Activated CD8-positive, alpha-beta memory T cell treated with anti-CD3 and anti-CD28 coated beads, Interleukin-2, amount 50 U/mL, for 1 hour (primary cell): ENCODE results near the gene DNAI1.
"Not testable (repeated sequence)": the region's sequence is repeated elsewhere in the genome, so short reads cannot be mapped to it uniquely, and the experiment has no call there.

ENCODE experiments used
- DNase-seq: peaks from one replicate; pipeline ENCODE4 v3.0.0-alpha.2; 2020; ENCODE audit errors: extremely low read depth

Gene DNAI1

DNA sequence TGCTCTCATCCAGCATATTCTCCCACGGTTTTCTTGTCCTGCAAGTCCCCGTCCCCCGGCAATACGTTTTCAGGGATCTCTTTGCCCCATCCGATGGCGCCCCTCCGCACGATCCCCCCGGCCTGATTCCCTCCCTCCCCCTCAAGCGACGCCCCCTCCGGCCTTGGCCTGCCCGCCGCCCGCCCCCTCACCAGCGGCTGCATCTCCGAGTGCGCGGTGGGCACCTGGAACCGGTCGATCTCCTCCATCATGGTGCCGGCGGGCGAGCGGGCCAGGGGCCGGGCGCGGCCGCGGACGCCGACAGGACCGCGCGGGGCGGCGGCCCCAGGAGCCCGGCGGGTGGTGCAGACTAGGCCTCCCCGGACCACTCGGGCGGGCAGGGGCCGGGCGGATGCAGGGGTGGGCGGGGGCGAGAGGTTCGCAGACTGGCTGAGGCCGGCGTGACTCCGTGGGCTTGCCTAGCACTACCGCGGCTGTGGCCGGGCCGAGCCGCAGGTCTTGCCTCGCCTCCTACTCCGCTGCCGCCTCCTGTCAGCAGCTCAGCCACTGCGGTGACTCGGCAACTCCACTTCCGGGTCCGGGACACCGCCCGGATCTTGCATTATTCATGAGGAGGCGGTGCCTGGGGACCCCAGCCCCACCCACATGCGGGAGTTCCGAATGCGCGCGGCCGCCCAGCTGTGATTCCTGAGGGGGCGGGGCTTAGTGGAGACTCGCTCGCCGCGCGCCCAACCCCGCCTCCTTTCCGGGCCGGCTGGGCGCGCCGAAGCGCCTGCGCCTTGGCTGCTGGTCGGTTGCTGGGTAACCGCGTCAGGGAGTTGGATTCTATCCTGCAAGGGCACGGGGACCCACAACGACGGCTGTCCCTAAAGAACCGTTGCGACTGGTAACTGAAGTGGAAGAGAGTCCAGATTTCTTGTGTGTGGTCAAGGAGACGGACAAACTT is at the start of gene DNAI1, which contains the start of gene FAM219A:
Gene DNAI1 (plus strand): TSS at position 793 of the 946 bp plus-strand sequence. CDS start 201 bp downstream, outside the sequence.
Gene FAM219A (minus strand): TSS at position 558 of the 946 bp plus-strand sequence. CDS start 307 bp downstream, at position 251.
- peak; percentile 98 for DNase-seq

GRCh38 chr9:34409154-34409553 is 49.5 kb upstream of the DNAI1 start:
- no peak for DNase-seq

- DNase-seq, result no peak
These were observed 46.3 kb upstream of the DNAI1 start for GRCh38 chr9:34412336-34412735.

- DNase-seq, result no peak
These were observed 45.3 kb upstream of the DNAI1 start for GRCh38 chr9:34413231-34413852.

GRCh38 chr9:34417734-34418133 is 40.9 kb upstream of the DNAI1 start:
- DNase-seq, result no peak

GRCh38 chr9:34419716-34420504 is 38.7 kb upstream of the DNAI1 start:
- DNase-seq, result no peak

DNA sequence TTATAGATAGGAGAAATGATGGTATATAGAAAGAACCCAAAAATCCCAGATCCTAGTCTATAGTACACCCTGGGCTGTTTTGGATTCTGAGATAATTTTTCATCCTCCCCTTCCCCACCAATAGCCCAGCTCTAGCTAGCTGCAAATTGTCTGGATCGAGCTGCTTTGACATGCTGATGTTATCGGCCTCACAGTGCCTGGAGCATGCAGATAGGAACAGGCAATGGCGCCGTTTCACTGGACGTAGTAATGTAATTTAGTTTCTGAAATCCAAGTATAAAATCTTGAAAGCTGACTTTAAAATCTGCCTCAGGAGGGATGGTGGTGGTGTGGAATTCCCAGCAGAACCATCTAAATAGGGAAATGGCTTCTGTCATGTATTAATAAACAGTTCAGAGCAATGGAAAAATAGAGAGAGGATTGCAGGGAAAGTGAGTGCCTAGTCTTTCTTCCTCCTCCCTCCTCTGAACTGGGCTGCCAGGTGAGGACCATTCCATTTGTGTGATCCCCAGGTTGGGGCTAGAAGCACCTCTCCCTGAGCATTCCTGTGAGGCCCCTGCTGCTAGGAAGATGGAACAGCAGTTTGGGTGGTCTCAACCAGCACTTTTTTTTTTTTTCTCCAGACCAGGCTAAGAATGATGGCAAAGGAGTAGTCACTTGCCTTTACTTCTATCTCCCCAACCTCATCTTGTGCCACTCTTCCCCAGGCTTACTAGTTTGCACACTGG is 32.1 kb upstream of the DNAI1 start:
- no peak for DNase-seq

GRCh38 chr9:34428325-34428958 is 30.2 kb upstream of the DNAI1 start:
- no peak for DNase-seq

- DNase-seq, result no peak
These were observed 27.7 kb upstream of the DNAI1 start for GRCh38 chr9:34430843-34431437.

DNA sequence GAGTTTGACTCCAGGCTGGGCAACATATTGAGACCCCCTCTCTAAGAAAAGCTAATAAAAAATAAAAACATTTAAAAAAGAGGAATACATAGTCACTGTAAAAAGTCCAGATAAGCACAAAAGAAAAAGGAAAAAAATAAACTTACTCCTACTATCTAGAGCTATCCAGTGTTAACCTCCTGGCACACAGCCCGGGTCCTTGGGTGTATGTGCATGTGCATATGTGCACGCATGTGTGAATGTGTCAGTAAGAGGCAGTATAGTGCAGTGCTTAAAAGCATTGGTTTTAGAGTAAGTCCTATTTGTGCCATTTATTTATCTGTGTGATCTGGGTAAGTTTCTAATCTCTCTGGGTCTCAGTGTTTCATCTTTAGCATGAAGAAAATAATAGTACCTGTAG is 26.9 kb upstream of the DNAI1 start:
- DNase-seq, result no peak

DNA sequence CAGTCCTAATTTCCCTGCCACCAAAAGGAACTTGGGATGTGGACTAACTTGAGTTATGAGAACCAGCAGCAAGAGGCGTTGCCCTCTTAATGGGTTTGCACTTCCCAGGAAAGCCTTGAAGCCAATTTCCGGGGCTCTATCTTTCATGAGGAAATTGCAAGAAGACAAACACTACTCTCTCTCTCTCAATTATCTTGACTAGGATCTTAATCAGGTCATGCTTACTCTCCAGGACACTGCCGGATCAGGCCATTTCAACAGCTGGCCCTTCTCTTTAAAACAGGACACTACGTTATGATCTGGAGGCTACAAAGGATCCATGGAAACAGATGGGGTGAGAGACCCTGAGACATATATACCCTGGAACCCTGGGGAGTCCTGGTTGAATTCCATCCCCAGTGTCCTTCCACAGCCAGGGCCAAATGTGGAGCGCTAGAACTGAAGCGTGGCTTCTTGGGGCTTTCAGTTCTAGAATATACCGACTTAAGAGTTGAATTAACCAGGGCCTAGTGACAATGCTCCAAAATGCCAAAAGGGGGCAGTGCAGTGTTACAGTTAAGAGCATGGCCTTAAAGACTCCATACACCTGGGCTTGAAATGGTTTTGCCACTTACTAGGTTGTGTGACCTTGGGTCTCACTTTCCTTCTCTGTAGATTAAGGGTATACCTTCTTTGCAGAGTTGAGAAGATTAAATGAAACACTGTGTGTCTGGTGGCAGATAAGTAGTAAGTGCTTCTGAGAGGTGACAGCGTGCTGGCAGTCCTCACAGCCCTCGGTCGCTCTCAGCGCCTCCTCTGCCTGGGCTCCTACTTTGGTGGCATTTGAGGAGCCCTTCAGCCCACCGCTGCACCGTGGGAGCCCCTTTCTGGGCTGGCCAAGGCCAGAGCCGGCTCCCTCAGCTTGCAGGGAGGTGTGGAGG is 21.3 kb upstream of the DNAI1 start:
- DNase-seq, result no peak

GRCh38 chr9:34437926-34438307 is 20.7 kb upstream of the DNAI1 start:
- DNase-seq, result not testable (repeated sequence)

GRCh38 chr9:34438465-34438864 is 20.1 kb upstream of the DNAI1 start:
- DNase-seq, result not testable (repeated sequence)

- no peak for DNase-seq
These were observed 18.6 kb upstream of the DNAI1 start for GRCh38 chr9:34440017-34440416.

DNA sequence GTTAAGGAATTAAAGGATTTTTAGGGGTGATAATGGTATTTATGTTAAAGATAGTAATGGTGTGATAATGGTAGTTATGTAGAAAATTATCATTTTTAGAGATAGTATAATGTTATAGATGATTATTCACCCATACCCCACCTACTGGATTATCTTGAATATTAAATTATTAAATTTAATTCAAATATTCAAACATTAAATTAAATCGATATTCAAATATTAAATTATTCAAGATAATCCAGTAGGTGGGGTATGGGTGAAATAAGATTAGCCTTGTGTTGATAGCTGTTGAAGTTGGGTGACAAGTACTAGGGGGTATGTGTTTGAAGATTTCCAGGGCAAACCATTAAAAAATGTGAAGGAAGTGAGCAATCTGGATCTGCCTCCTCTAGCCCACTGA is 15.8 kb upstream of the DNAI1 start:
- no peak for DNase-seq

GRCh38 chr9:34443533-34443932 is 15.1 kb upstream of the DNAI1 start:
- no peak for DNase-seq

- no peak for DNase-seq
These were observed 14.6 kb upstream of the DNAI1 start for GRCh38 chr9:34443976-34444375.

DNA sequence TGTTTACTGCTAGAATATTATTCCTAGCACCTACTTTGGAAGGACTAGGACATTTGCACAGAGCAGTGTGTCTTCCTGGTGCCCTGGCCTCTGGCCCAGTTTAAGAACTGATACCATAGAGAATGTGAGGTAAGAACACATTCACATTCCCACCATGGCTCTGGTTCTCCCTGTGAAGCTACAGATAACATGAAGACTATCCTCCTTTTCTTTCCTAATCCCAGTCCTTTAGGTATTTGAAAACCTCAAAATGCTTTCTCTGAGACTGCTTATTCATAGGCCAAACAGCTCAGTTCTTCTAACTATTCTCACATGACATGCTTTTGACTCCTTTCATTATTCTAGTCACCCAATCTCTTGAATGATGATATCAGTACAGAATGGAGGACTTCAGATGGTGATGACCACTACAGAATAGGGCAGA is 12.1 kb upstream of the DNAI1 start:
- DNase-seq, result no peak

GRCh38 chr9:34446951-34447350 is 11.7 kb upstream of the DNAI1 start:
- DNase-seq, result no peak
